Thoracic aorta (tissue), 2 donors: ENCODE measurements around the gene SSX2IP. TPM values are rescaled to one million over a fixed set of nuclear protein-coding genes. Genes with fewer than 3 reads are reported as not detected.
A peak's percentile ranks its signal among the peaks of the same experiment; 100 is the strongest.

Experiments used
- ATAC-seq: fragments of 150-250 bp; one replicate; pipeline ENCODE4 v1.8.0; 2017; ENCODE audit warnings: low read depth; ENCODE audit not compliant: insufficient number of reproducible peaks, low FRiP score
- DNase-seq: peaks from one replicate; pipeline ENCODE4 v3.0.0-alpha.2; 2020; ENCODE audit warnings: low spot score
- H3K27ac ChIP-seq, 2 donors: fragments of 200-600 bp; sonication (generic); 1 replicate in 1 of 2; 2 replicates in 1 of 2; pipeline ENCODE4 v1.5.1; 2016; ENCODE audit warnings: mild to moderate bottlenecking in 2 of 2, moderate library complexity in 2 of 2
- H3K27me3 ChIP-seq: fragments of 200-600 bp; sonication (generic); replicated peaks from 2 replicates; pipeline ENCODE4 v1.6.0; 2016; ENCODE audit warnings: mild to moderate bottlenecking; ENCODE audit not compliant: insufficient read depth
- H3K36me3 ChIP-seq: fragments of 200-600 bp; sonication (generic); one replicate; pipeline ENCODE4 v1.5.1; 2016
- H3K4me1 ChIP-seq, 2 donors: fragments of 200-600 bp; sonication (generic); 1 replicate in 1 of 2; 2 replicates in 1 of 2; pipeline versions ENCODE4 v1.5.1 to v1.6.0; 2016; ENCODE audit warnings: low read depth in 2 of 2, mild to moderate bottlenecking in 1 of 2; ENCODE audit not compliant: control insufficient read depth in 1 of 2
- H3K4me3 ChIP-seq: fragments of 200-600 bp; sonication (generic); 2 replicates; pipeline ENCODE4 v1.5.1; 2016; ENCODE audit warnings: mild to moderate bottlenecking
- H3K9me3 ChIP-seq: fragments of 200-600 bp; sonication (generic); 2 replicates; pipeline ENCODE4 v1.5.1; 2016
- CTCF ChIP-seq: fragments of 200-600 bp; sonication (generic); IDR thresholded peaks from one replicate; pipeline ENCODE4 v1.5.1; 2019; ENCODE audit warnings: antibody characterized with exemption
- total RNA-seq, 2 donors: library from RNA; depleted of rRNA; stranded (reverse); fragments of >200 nt; gene quantifications; one replicate each; pipeline versions ENCODE4 v1.1.0 to v1.2.3, GENCODE V29; 2016

Gene SSX2IP
- total RNA-seq, 2 donors from 2014 or later, result 6.1 to 12.3 TPM

- TF ChIP-seq CTCF, result no peak
- Histone ChIP-seq H3K4me1 (peaks cover 13 to 46% of the 10 kb centered on the region in 2 donors), H3K4me3 (no peak overlapping the region), H3K36me3 (no peaks in the 10 kb centered on the region), H3K9me3 (no peaks in the 10 kb centered on the region), H3K27me3 (no peaks in the 10 kb centered on the region), H3K27ac (peak overlapping the region in 1 of 2 donors; percentile 55)
- no peak for ATAC-seq
- no peak for DNase-seq
Measured at GRCh38 chr1:84702143-84702542, 11.9 kb upstream of the SSX2IP start.

- Histone ChIP-seq H3K27me3 (no peaks in the 10 kb centered on the region), H3K4me1 (peaks cover 13 to 49% of the 10 kb centered on the region in 2 donors), H3K27ac (peak overlapping the region; percentile 55 to 57), H3K4me3 (peak overlapping the region; percentile 61), H3K36me3 (no peaks in the 10 kb centered on the region), H3K9me3 (no peaks in the 10 kb centered on the region)
- ATAC-seq (no peak), DNase-seq (no peak)
- TF ChIP-seq CTCF, result no peak
Measured at GRCh38 chr1:84701376-84701775, 11.1 kb upstream of the SSX2IP start.

GRCh38 chr1:84700070-84700469 lies 9.8 kb upstream of the SSX2IP start:
- H3K9me3 ChIP-seq, result no peaks in the 10 kb centered on the region
- H3K27ac ChIP-seq, result peak overlapping the region; percentile 26 to 39
- no peak for ATAC-seq
- no peak for TF ChIP-seq CTCF
- H3K4me3 ChIP-seq, result no peak overlapping the region
- H3K36me3 ChIP-seq, result no peaks in the 10 kb centered on the region
- no peaks in the 10 kb centered on the region for H3K27me3 ChIP-seq
- no peak for DNase-seq
- peaks cover 13 to 49% of the 10 kb centered on the region in 2 donors for H3K4me1 ChIP-seq

DNA sequence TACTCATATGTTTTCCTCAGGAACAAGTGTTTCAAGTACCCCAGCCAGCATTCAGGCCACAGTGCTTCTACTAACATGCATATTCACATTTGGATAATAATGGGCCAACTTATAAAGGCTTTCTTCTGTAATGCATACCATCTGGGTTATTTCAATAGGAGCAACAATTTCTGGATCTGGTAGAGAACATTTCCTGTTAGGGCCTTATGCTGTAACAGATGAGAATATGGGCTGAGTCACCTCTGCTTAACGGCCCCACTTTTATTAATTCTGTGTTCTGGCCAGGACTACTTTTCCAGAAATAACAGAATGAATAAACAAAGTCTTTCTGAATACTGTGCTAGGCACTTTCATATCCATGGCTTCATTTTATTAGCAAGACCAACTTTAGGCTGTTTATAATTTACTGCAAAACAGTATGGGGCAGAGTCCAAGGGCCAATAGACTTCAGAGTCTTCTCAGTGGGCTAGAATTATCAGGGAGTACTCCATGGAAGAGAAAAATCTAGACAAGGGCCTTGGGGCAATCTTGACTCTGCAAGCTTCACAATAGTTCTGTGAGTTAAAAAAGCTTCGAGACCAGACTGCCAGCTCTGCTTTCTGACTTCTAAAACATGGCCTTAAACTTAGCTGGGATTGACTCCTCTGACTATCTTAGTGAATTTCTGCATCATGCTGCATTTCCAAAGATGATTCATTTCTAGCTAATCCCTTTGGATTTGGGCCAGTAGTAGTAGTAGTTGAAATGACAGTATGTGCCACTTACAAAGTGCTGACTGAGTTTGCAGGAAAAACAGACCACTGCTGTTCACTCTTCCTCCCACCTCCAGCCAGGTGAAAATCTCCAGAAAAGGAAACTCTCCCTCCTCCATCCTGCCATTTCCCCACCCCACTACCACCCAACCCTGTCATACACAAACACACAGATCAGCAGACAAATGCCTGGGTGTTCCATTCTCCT lies 8.2 kb upstream of the SSX2IP start:
- Histone ChIP-seq H3K9me3 (no peaks in the 10 kb centered on the region), H3K36me3 (no peaks in the 10 kb centered on the region), H3K27me3 (no peaks in the 10 kb centered on the region), H3K27ac (peak overlapping the region; percentile 79 to 80), H3K4me1 (peaks cover 13 to 49% of the 10 kb centered on the region in 2 donors), H3K4me3 (peak overlapping the region; percentile 46)
- ATAC-seq (peak; percentile 85), DNase-seq (no peak)
- no peak for TF ChIP-seq CTCF

DNA sequence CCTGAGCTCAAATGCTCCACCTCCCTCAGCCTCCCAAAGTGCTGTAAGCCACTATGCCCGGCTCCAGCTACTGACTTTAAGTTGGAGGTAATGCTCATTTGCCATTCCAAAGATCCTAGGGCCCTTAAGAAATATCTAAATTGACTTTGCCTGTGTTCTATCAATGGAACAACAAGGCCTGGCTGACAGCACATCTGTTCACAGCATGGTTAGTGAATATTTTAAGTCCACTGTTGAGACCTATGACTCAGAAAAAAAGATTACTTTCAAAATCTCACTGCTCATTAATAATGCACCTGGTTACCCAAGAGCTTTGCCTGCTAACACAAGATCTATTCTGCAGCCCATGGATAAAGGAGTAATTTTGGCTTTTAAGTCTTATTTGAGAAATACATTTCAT lies 3.5 kb upstream of the SSX2IP start:
- Histone ChIP-seq H3K36me3 (no peaks in the 10 kb centered on the region), H3K4me1 (peaks cover 9 to 36% of the 10 kb centered on the region in 2 donors), H3K27ac (no peak overlapping the region), H3K27me3 (no peaks in the 10 kb centered on the region), H3K9me3 (no peaks in the 10 kb centered on the region), H3K4me3 (no peak overlapping the region)
- no peak for TF ChIP-seq CTCF
- ATAC-seq, result no peak
- DNase-seq, result no peak
